AG08396 (cell line): ENCODE results near the gene MTR.
"Not testable (repeated sequence)": the region's sequence is repeated elsewhere in the genome, so short reads cannot be mapped to it uniquely, and the experiment has no call there.

Experiments
- DNase-seq: peaks from one replicate; pipeline ENCODE4 v3.0.0; 2012; ENCODE audit warnings: low spot score, mixed read lengths

Gene MTR

GRCh38 chr1:236907205-236907604 lies 112.1 kb downstream of the MTR start:
- DNase-seq: no peak

- no peak for DNase-seq
Measured at GRCh38 chr1:236908669-236909068, 113.6 kb downstream of the MTR start.

GRCh38 chr1:236911047-236911446 lies 116.0 kb downstream of the MTR start:
- DNase-seq: not testable (repeated sequence)

GRCh38 chr1:236913371-236914037 lies 118.4 kb downstream of the MTR start:
- no peak for DNase-seq

GRCh38 chr1:236914375-236914774 lies 119.3 kb downstream of the MTR start:
- DNase-seq: no peak

GRCh38 chr1:236916131-236916800 lies 121.2 kb downstream of the MTR start:
- DNase-seq: no peak

- DNase-seq: no peak
Measured at GRCh38 chr1:236917448-236917847, 122.4 kb downstream of the MTR start.

- DNase-seq: no peak
Measured at GRCh38 chr1:236920286-236920894, 125.3 kb downstream of the MTR start.

GRCh38 chr1:236921610-236922009 lies 126.5 kb downstream of the MTR start:
- no peak for DNase-seq

GRCh38 chr1:236922190-236922589 lies 127.1 kb downstream of the MTR start:
- no peak for DNase-seq

- DNase-seq: no peak
Measured at GRCh38 chr1:236925386-236925785, 130.3 kb downstream of the MTR start.

GRCh38 chr1:236930503-236930902 lies 135.4 kb downstream of the MTR start:
- DNase-seq: no peak

GRCh38 chr1:236938760-236939159 lies 143.7 kb downstream of the MTR start:
- no peak for DNase-seq

- no peak for DNase-seq
Measured at GRCh38 chr1:236942431-236942830, 147.3 kb downstream of the MTR start.

GRCh38 chr1:236944556-236944955 lies 149.5 kb downstream of the MTR start:
- DNase-seq: no peak

- DNase-seq: no peak
Measured at GRCh38 chr1:236945002-236945401, 149.9 kb downstream of the MTR start.

- DNase-seq: no peak
Measured at GRCh38 chr1:236947794-236948193, 152.7 kb downstream of the MTR start.

- no peak for DNase-seq
Measured at GRCh38 chr1:236948381-236948780, 153.3 kb downstream of the MTR start.

- DNase-seq: no peak
Measured at GRCh38 chr1:236948996-236949395, 153.9 kb downstream of the MTR start.

GRCh38 chr1:236950365-236950764 lies 155.3 kb downstream of the MTR start:
- DNase-seq: no peak

GRCh38 chr1:236951672-236952071 lies 156.6 kb downstream of the MTR start:
- no peak for DNase-seq

- no peak for DNase-seq
Measured at GRCh38 chr1:236952246-236953003, 157.3 kb downstream of the MTR start.
